Measurements from ENCODE around the gene PNPLA1. TPM values are rescaled to one million over a fixed set of nuclear protein-coding genes. Genes with fewer than 3 reads are reported as not detected.

Gene PNPLA1
- total RNA-seq, 1 experiment from 2014 or later = 0.17 TPM

DNA sequence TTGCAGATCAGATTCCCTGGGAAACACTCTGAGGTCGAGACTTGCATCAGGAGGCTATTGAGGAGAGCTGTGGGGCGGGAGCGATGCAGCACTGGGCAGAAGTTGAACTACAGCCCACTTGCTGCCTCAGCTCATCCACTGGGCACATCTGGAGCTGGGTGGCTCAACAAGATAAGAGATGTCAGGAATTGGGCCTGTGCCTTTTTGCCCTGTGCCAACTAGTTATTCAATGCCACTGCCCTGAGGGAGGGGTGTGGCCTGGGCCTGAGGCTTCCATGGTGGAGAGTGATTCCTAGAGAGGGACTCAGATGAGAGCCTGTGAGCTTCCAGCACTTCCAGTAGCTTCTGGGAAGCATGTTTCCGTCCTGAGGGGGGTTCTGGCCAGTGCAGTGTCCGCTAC, 40.6 kb upstream of the PNPLA1 start:
- H3K27me3 ChIP-seq (ENCODE audit: insufficient read depth, low read depth) = no peaks in the 10 kb centered on the region
- no peak overlapping the region for H3K4me3 ChIP-seq
- H3K4me1 ChIP-seq (replicated peaks; ENCODE audit: insufficient read depth) = peaks cover 40% of the 10 kb centered on the region
- DNase-seq = no peak
- ChIA-PET CTCF (no interaction called here), POLR2A (ENCODE audit: unreplicated experiment) (no interaction called here)
- TF ChIP-seq EZH2 (IDR thresholded peaks at IDR 0.05; ENCODE audit: low read depth) = no peak
- TF ChIP-seq, protein P1, sequence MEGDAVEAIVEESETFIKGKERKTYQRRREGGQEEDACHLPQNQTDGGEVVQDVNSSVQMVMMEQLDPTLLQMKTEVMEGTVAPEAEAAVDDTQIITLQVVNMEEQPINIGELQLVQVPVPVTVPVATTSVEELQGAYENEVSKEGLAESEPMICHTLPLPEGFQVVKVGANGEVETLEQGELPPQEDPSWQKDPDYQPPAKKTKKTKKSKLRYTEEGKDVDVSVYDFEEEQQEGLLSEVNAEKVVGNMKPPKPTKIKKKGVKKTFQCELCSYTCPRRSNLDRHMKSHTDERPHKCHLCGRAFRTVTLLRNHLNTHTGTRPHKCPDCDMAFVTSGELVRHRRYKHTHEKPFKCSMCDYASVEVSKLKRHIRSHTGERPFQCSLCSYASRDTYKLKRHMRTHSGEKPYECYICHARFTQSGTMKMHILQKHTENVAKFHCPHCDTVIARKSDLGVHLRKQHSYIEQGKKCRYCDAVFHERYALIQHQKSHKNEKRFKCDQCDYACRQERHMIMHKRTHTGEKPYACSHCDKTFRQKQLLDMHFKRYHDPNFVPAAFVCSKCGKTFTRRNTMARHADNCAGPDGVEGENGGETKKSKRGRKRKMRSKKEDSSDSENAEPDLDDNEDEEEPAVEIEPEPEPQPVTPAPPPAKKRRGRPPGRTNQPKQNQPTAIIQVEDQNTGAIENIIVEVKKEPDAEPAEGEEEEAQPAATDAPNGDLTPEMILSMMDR (conservative IDR thresholded peaks at IDR 0.05) = no peak
- H3K4me2 ChIP-seq = no peak overlapping the region
- H3K27ac ChIP-seq = no peak overlapping the region
- H3K36me3 ChIP-seq (ENCODE audit: low read depth) = peaks cover 24% of the 10 kb centered on the region
- H3K9me3 ChIP-seq (ENCODE audit: insufficient read depth, low read depth) = no peaks in the 10 kb centered on the region; the same call in 1 of the 2 replicates
- no peaks in the 10 kb centered on the region for H4K20me1 ChIP-seq (ENCODE audit: insufficient read depth)
- H2AFZ ChIP-seq = no peak overlapping the region
- intact Hi-C loops (cut with micrococcal nuclease; ENCODE audit: unreplicated experiment) = loop anchor here (5.0 to 10.0 kb wide), 2 partner anchors 73 to 136 kb away; no protein-coding TSS in a partner anchor
- H3K9me2 ChIP-seq (ENCODE audit: insufficient read depth) = no peaks in the 10 kb centered on the region
- peaks cover 37% of the 10 kb centered on the region; the same call in 1 of the 2 replicates for H3F3A ChIP-seq (ENCODE audit: insufficient read depth, low read depth)
- no peaks in the 10 kb centered on the region; the same call in 1 of the 2 replicates for H3K79me2 ChIP-seq (ENCODE audit: low read depth)
- BruUV-seq (replicated peaks) = no TSS peak

DNA sequence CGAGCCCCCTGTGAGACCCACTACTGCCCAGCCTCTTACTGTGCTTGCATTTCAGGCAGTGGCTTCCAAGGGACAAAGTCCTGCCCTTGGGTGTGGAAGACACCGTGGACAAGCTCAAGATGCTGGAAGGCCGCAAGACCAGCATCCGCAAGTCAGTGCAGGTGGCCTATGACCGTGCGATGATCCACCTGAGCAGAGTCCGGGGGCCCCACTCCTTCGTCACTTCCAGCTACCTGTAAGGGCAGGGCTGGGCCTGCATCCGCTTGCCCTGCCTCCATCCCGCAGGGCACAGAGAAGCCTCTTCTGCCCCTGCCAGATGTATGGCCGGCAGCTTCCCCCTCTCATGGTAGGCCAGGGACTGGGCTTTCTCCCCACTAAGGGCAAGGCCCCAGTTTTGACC, 39.5 kb upstream of the PNPLA1 start:
- intact Hi-C loops (cut with micrococcal nuclease; ENCODE audit: unreplicated experiment) = no loop called here
- no peak overlapping the region for H3K4me3 ChIP-seq
- CTCF ChIA-PET = no interaction called here

DNA sequence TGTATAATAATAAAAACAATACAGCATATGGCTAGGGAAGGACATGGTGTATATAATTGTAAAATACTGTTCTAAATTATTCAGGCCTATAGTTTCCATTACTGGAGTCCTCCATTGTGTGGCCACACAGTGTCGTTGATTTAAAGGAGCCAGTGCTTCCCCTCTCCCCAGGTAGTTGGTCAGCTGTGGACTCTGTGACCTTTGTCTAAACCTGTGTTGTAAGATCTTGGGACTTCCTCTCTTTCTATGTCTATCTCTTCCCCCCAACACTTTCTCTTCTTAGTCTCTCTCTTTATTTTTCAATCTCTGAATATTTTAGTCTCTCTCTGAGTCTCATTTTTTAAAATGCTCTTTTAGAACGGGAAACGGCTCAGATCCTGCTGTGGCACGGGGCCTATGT, 37.7 kb upstream of the PNPLA1 start:
- Histone ChIP-seq H3K9me3 (ENCODE audit: insufficient read depth, low read depth) (no peaks in the 10 kb centered on the region; the same call in 1 of the 2 replicates), H3K4me1 (replicated peaks; ENCODE audit: insufficient read depth) (peaks cover 10% of the 10 kb centered on the region), H3F3A (ENCODE audit: insufficient read depth, low read depth) (peaks cover 17% of the 10 kb centered on the region; the same call in 1 of the 2 replicates), H3K4me3 (no peak overlapping the region), H3K36me3 (ENCODE audit: low read depth) (0 out of 2 replicates have a peak, but pooled peaks cover 6% of the 10 kb centered on the region), H3K27me3 (ENCODE audit: insufficient read depth, low read depth) (no peaks in the 10 kb centered on the region), H2AFZ (no peak overlapping the region), H3K27ac (no peak overlapping the region), H3K9me2 (ENCODE audit: insufficient read depth) (no peaks in the 10 kb centered on the region), H3K79me2 (ENCODE audit: low read depth) (no peaks in the 10 kb centered on the region), H3K4me2 (no peak overlapping the region), H4K20me1 (ENCODE audit: insufficient read depth) (no peaks in the 10 kb centered on the region)
- POLR2A ChIA-PET (ENCODE audit: unreplicated experiment) = no interaction called here
- no TSS peak for BruUV-seq (replicated peaks)
- intact Hi-C loops (cut with micrococcal nuclease; ENCODE audit: unreplicated experiment) = no loop called here
- no peak for TF ChIP-seq EZH2 (IDR thresholded peaks at IDR 0.05; ENCODE audit: low read depth)
- TF ChIP-seq, protein P1 (conservative IDR thresholded peaks at IDR 0.05) = no peak
- CTCF ChIA-PET = no interaction called here
- DNase-seq = no peak

More for the DNA sequence above, 39.5 kb upstream of the PNPLA1 start:
- TF ChIP-seq, protein P1 (conservative IDR thresholded peaks at IDR 0.05) = no peak
- TF ChIP-seq EZH2 (IDR thresholded peaks at IDR 0.05; ENCODE audit: low read depth) = no peak
- Histone ChIP-seq H3K36me3 (ENCODE audit: low read depth) (0 out of 2 replicates have a peak, but pooled peaks cover 19% of the 10 kb centered on the region), H2AFZ (no peak overlapping the region), H4K20me1 (ENCODE audit: insufficient read depth) (no peaks in the 10 kb centered on the region), H3K79me2 (ENCODE audit: low read depth) (no peaks in the 10 kb centered on the region), H3K9me3 (ENCODE audit: insufficient read depth, low read depth) (no peaks in the 10 kb centered on the region; the same call in 1 of the 2 replicates), H3K27ac (no peak overlapping the region), H3F3A (ENCODE audit: insufficient read depth, low read depth) (peaks cover 34% of the 10 kb centered on the region; the same call in 1 of the 2 replicates), H3K9me2 (ENCODE audit: insufficient read depth) (no peaks in the 10 kb centered on the region), H3K27me3 (ENCODE audit: insufficient read depth, low read depth) (no peaks in the 10 kb centered on the region), H3K4me1 (replicated peaks; ENCODE audit: insufficient read depth) (peaks cover 28% of the 10 kb centered on the region), H3K4me2 (no peak overlapping the region)
- BruUV-seq (replicated peaks) = no TSS peak
- no peak for DNase-seq
- POLR2A ChIA-PET (ENCODE audit: unreplicated experiment) = no interaction called here
